Amniotic epithelial cell (primary cell): Measurements from ENCODE around the gene MINDY4.

ENCODE experiments used
- DNase-seq: peaks from one replicate; pipeline ENCODE4 v3.0.0-alpha.2; 2010; ENCODE audit warnings: low read depth

MINDY4 gene

DNA sequence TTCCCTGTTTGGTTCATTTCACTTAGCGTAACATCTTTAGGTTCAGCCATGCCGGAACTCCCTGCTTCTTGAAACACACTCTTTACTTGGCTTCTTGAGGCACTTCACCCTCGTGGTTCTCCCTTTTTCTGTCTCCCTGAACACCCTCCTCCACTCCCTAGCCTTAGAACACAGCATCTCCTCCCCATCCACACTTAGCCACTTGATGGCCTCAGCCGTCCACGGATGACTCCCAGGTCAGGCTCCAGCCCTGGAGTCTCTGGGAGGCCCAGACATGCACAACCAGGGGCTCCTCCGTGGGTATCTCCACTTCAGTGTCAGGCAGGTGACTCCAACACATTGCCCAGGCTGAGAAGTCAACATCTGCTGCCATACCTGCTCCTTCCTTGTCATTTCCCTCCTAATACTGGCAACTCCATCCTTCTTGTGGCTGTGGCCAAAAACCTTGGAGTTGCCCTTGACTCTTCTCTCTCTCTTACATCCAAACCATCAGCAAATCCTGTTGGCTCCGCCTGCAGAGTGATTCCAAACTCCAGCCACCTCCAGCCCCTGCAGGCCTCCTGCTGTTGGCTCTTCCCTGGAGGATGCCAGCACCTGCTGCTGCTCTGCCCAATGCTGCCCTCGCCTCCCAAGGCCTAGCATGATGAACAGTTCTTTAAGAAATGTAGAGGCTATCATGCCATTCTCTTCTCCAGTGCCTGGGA, 27.7 kb upstream of the MINDY4 start:
- DNase-seq = peak; percentile 59

DNA sequence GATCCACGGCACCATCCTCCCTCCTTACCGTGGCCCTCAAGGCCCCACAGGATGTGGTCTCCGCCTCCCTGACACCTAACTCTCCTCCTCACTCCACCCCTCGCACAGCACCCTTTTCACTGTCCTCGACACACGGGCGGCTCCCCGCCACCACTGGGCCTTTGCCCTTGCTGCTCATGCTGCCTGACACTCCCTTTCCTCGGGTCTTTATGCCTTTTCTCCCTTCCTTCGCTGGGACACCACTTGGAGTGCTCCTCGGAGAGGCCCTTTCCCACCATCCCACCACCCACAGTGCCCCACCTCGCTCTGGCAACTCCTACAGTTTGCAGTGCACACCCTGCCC, 27.2 kb upstream of the MINDY4 start:
- no peak for DNase-seq

DNA sequence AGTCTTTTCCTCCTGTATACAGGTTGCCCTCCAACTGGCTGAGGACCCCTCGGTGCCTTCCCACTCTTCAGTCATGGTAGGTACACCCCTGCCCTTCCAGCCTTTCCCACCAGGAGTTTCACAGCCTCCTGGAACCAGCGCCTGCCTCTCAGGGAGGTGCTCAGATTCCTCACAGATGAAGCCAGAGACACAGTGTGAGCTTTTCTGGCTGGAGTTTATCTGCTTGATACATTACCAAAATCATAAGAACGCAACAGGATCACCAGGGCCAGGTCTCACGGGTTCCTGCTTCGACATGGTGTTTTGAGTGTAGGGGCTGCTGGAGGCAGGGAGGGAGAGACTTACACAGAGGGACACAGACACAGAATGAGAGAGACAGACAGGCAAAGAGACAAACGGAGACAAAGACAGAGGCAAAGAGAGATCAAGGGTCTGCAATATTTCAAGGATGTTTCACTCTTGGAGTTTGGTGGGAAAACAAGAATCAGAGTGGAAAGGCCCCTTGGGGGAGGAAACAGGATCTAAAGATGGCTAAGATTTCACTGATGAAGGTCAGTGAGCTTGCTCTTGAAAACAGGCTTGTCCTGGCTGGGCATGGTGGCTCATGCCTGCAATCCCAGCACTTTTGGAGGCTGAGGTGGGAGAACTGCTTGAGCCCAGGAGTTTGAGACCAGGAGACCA, 25.8 kb upstream of the MINDY4 start:
- DNase-seq = no peak

DNA sequence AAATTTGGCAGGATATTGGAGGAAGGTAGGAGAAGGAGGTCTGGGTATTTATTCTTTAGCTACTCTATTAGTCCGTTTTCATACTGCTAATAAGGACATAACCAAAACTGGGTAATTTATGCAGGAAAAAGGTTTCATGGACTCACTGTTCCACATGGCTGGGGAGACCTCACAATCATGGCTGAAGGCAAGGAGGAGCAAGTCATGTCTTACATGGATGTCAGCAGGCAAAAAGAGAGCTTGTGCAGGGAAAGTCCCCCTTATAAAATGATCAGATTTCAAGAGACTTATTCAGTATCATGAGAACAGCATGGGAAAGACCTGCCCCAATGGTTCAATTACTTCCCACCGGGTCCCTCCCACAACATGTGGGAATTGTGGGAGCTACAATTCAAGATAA, 21.2 kb upstream of the MINDY4 start:
- DNase-seq = no peak

DNA sequence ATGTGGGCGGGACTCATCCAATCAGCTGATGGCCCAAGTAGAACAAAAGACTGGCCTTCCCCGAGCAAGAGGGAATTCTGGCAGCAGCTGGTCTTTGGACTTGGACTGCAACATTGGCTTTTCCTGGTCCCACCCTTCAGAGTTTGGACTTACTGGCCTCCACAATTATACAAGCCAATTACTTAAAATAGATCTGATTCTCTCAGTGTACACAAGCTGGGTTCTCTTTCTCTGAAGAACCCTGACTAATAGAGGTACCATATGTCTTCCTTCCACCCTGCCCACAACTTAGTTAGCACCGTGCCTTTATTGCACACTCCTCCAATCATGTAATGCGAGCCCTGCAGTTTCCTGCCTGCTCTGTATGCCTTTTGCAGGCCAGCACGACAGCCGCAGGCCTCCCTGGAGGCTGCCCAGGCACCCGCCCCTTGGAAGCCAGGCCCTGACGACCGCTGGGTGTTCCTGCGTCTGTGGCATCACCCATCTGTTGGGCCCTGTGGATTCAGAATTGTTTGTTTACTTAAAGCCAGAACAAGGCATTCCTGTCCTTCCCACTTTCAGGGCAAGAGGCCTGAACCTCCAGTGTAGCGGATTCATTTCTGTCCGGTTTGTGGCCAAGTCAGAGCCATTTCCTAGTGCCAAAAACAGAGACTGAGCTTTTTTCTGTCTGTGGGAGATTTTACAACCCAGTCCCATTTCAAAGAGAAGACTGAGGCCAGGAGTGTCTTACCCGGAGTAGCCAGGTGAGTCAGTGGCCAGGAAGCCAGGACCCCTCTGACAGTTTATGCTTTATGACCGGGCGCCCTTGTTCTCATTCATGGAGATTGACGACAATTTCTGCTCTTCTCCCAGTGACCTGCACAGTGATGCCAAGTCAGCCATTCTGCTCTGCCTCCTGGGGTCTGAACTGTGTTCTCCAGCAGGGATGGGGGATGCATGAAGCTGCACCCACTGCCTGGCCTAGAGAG, 20.2 kb upstream of the MINDY4 start:
- peak; percentile 71 for DNase-seq

DNA sequence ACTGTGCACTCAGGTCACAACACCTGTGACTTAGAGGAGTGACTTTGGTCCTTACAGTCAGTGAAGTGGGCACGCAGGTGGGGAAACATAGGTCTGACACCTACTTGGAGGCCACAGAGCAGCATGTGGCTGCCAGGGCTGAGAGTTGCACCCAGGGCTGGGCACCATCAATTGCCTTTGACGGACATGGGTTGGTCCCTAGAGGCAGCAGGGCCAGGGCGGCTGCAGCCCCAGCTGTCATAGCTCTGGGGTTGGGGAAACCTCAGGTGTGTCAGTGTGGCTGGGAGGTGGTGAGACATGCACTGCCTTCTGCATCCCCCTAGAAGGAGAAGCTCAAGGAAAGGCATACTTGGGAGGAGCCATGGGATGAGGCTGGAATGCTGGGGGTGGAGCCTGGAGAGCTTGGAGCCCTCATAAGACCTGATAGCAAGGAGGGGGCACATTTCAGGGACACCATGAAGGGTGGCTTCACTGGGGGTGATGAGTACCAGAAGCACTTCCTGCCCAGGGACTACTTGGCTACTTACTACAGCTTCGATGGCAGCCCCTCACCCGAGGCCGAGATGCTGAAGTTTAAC, 19.4 kb upstream of the MINDY4 start, which contains the start of gene INMT:
Gene INMT, plus strand, starts transcription at position 440 of the 578 bp plus-strand sequence. Its CDS starts 16 bp downstream, at position 456.
- DNase-seq = no peak

DNA sequence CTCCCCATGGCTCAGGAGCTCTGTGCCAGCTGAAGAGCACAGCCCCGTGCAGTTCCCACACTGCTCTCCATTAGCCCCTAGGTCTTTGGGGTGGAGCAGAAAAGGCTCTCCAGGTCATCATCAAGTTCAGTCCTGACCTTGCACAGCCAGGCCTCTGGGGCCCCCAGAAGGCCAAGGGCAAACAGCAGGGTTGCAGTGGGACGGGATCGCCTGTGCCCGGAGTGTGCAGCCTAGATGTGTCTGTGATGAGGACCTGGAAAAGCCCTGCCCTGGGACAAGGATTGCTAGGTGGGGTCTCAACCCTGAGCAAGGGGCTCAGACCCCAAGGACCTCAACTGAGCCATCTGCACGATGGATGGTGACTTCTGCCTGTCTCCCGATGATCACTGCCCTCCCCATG, 18.7 kb upstream of the MINDY4 start:
- no peak for DNase-seq

DNA sequence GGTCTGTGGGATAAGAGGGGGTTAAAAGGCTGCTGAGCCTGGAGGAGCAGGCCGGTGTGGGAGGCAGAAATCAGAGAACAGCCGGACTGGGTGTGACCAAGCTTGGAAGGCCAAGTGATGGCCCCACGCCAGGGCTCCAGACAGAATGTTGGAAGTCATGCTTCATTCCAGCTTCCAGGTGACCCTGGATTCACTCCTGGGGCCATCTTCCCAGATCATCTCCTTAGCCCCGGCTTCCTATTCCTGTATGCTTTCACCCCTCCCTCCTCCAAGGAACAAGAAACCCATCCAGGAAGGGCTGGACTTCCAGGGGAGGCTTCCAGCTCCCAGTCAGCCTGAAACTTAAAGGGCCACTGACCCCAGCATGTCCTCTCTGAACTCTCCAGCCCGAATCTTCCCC, 18.2 kb upstream of the MINDY4 start:
- peak; percentile 24 for DNase-seq

DNA sequence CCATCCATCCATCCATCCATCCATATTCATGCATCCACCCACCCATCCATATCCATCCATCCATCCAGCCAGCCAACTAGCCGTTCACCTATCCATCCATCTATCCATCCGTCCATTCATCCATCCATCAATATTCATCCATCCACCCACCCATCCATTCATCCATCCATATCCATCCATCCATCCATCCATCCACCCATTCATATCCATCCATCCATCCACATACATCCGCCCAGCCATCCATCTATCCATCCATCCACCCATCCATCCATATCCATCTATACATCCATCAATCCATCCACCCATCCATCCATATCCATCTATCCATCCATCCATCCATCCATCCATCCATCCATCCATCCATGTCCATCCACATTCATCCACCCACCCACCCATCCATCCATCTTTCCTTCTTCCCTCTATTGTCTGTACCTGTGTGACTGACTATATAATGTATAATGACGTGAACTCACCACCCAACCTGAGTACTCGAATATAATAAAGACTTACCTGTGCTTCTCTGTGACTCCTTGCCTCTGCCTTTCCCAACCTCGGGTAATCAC, 16.8 kb upstream of the MINDY4 start:
- no peak for DNase-seq

DNA sequence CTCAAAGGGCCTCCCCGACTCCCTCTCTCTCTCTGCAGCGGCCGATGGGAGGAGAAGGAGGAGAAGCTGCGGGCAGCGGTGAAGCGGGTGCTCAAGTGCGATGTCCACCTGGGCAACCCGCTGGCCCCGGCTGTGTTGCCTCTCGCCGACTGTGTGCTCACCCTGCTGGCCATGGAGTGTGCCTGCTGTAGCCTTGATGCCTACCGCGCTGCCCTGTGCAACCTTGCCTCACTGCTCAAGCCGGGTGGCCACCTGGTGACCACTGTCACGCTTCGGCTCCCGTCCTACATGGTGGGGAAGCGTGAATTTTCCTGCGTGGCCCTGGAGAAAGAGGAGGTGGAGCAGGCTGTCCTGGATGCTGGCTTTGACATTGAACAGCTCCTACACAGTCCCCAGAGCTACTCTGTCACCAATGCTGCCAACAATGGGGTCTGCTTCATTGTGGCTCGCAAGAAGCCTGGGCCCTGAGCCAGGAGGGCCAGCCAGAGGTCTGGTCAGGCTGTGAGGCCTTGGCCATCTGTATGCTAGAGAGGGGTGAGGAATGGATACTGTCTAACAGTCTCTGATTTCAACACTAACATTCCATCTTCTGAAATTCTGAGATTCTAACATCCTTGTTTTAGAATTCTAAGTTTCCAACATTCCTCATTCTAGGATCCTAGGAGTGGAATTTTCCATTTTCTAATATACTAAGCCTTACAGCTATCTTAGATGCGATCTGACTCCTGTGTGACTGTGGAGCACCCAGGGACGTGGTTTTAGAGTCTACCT, 15.6 kb upstream of the MINDY4 start:
- DNase-seq = peak; percentile 64

DNA sequence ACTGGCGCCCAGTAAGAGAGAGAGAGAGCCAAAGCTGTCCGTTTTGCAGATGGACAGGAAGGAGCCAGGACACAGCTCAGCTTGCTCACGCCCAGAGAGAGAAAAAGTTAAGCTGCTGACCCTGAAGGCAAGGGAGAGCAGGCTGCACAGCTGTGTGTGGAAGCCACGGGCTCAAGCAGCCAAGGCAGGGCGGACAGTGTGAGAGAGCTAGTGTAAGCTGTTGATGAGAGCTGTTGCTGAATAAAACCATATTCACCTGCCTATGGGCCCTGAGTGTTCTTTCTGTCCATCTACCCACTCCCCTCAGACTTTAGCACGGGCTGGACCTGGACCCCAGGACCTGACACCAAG, 13.9 kb upstream of the MINDY4 start:
- no peak for DNase-seq

DNA sequence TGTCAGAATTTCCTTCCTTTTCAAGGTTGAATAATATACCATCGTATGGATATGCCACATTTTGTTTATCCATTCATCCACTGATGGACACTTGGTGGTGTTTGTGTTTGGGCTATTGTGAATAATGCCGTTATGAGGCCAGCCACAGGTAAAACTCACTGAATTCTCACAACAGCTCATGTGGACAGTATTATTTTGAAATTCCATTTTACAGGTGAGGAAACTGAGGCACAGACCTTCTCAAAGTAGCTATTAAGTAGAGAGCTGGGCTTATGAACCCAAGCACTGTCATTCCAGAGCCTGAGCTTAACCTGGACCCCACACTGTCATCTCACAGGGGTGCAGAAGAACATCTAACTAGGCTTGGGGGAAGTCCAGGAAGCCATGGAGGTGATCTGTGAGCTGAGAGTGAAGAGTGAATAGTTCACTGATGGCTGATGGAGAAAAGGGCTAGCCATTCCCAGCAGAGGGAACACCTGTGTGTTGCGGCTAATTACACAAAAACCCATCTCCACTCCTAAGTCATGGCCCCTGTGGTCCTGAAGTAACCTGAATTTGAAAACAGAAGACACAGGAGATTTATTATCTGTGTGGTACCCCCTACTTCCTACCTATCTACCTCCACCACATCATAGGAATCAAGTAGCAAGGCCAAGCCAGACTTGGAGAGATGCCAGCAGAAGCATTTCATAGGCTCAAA, 10.6 kb upstream of the MINDY4 start:
- no peak for DNase-seq

DNA sequence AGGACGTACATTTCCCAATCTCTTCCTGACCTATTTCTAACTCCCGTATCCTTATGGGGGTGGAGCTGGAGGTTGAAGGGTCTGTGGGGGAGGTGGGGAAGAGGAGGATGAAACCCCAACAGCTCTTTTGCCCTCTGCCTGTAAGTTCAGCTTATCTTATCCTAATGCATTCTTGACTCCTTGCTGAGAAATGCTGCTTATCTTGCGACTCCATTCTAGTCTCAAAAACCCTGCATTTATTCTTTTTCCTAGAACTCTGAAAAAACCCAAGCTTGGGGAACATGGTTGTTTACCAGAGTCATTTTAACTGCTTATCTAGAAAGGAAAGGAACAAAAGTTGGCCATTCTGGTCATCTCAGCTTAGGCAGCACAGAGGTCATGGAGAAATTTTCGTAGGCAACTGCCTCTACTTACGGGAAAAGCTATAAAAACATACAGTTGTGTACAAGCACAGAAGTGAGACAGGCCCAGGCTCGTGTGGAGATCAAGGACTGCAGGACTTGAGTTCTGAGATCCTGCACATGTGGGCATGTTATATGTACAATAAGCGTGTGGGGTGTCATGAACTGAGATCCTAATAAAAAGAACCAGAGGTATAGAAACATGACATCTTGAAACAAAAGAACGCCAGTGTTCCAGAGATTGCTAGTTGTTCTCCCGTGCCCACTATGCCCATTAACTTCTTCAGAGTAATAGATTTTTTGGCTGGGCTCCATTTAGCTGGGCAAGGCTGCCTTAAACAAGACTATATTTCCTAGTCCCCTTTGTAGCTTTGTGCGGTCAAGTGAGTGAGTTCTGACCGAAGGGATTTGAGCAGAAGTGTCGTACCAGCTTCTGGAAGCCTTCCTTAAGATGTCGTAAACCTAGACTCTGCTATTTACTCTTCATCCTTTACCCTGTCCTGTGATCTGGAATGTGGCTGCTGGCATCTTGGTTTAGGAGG, 9.7 kb upstream of the MINDY4 start:
- peak; percentile 99 for DNase-seq

DNA sequence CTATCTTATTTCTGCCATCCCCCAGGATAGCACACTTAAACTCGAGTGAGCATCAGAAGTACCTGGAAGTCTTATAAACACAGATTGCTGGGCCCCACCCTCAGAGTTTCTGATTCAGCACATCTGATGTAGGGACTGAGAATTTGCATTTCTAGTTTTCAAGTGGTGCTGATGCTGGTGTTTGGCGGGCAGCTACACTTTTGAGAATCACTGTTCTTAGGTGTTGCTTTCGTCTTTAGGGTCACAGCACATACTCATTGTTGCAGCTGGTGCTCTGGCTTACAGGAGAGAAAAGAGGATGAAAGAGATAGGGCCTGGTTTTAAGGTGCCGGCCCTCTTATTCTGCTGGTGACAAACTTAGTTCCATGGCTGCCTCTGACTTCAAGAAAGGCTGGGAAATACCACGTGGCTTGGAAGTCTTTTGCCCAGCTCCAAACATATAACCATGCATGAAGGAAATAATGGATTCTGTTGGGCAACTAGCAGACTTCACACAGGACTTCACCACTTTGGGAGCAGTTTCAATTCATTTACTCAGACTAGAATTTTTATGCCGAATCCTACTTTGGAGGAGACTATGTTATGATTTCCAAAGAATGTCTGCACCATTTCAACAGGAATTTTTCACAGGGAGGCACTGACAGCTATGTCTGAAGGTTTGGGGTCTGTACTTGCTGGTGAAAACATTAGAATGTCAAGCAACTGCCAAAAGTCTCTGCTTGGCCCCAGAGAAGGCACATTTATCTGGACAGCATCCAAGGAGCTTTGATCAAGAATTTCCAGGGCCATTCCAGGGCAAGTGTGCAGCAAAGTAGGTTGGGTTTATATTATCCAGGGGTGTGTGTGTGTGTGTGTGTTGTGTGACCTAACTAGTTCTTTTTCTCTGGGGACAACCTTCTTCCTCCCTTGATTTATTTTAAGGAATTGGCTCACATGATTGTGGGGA, 6.9 kb upstream of the MINDY4 start:
- DNase-seq = peak; percentile 86

DNA sequence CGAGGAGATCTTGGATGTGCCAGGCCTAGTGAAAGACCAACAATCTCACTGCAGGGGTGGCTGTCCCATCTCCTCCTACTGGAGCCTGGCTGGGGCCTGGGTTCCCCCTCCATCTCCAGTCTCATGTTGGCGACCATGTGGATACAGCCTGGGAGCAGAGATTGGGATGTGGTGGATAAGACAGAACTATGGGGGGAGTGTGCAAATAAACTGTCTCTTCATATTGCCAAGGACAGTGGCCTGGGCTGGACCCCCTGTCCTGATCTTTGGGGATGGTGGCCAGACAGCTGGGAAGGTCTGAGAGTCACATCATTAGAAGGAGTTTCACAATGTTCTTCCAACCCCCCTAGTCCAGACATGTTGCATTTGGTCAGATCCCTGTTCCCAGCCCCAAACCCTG, 5.8 kb upstream of the MINDY4 start:
- DNase-seq = no peak

DNA sequence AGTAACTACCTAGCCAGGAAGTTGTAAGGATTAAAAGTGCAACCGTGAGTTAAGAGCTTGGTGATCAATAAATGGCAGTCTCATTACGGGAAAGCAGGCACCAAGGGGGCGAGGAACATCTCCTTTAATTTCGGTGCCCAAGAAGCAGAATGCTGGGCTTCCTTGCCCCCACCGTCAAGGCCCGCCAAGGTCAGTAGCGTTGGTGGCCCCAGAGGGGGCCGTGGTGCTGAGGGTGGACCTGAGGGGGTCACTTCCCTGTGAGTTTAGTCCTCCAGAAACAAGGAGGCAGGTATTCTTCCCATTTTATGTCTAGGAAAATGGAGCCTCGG, 408 bp upstream of the MINDY4 start:
- no peak for DNase-seq

DNA sequence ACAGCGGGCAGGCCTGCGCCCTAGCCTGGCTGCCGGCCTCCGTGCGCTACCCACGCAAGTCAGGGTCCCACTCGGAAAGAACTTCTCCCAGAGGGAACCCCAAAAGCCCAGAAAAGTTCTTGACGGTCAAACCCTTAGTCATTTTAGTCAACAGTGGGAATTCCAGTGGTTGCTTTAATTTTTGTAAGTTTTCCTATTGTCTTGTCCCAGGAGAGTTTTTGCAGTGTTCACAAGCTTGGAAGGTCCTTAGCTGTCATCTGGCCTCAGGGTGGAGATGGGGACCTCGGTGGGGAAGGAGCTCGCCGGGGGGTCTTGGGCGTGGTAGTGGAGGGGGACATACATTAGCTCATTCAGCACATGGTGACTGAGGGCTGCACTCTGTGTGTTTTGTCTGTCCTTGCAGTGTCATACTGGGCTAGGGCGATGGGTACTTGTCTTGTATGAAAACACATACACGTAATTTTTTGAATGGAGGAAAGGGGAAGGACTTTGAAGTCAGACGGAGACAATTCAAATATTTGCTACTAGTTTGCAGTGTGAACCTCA, 736 bp downstream of the MINDY4 start:
- no peak for DNase-seq

DNA sequence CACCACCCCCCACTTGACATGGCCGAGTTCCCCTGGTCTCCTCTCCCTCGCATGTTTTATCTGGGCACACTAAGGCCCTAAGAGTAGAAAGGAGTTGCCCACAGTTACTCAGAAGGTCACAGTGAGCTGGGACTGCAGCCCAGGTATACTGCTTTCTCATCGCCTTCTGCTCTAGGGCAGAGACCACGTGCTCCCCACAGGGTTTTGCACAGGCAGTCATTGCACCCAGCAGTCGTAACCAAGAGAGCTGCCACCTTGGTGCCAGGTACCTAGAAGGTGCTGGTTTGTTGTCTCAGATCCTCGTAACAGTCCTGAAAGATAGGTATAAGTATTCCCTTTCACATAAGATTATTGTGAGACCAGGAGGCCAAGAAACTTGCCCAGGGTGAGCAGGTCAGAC, 1.8 kb downstream of the MINDY4 start:
- no peak for DNase-seq
